Activated T-cell treated with anti-CD3 and anti-CD28 coated beads for 24 hours (primary cell): ENCODE data around the gene CHD5.
"Not testable (repeated sequence)": the region's sequence is repeated elsewhere in the genome, so short reads cannot be mapped to it uniquely, and the experiment has no call there.

Source experiments
- DNase-seq: peaks from one replicate; pipeline ENCODE4 v3.0.0-alpha.2; 2020; ENCODE audit warnings: low read depth

CHD5 gene

DNA sequence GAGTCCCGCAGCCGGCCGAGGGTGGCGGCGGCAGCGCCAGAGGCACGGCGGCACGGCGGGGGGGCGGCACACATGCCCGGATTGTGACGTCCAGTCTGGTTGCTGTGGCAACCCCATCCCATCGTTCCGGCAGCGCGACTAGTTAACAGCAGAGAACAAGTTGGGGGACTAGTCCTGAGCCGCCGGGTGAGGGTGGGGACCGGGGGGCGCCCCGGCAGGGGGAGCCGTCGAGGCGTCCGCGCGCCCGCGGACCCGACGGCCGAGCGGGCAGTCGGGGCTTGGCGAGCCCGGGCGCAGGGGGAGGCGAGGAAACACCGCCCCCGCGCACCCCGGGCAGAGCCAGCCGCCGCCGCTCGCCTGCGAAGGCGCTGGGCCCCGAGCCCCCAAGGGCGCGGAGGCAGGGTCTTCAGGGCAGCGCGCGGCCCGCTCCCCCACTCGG lies at the start of gene CHD5:
CHD5 (minus strand) TSS at position 54 of the 439 bp plus-strand sequence. CDS start 298 bp downstream, outside the sequence.
- no peak for DNase-seq

DNA sequence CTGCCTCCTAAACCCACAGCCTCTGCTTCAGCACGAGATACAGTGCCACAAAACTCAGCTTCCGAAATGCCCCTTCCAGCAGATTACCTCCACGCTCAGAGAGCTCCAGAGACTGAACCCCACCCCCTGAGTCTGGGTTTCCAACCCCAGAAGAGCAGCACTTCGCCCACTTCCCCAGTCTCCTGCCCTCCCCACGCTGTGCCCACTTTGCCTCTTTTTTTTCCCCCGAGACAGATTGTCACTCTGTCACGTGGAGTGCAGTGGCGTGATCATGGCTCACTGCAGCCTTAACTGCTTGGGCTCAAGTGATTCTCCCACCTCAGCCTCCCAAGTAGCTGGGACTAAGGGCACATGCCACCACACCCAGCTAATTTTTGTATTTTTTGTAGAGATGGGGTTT lies 45.5 kb upstream of the CHD5 start:
- DNase-seq = no peak

DNA sequence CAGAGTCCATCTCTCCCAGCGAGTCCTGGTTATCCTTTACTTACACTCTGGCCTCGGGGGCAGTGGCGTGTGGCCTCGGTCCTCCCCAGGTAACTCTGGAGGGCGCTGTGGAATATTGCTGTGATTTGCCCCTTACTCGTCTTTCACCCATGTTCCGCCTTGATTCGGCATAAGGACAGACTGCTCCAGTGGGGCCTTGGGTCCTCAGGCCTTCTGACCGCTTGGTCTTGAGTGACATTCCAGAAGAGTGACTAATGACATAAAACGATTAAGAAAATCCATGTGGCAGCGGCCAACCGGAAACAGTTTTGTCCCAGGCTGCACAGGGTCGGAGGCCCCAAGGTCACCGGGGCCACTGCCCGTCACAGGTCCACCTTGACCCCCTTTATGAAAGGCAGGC lies 44.6 kb upstream of the CHD5 start:
- DNase-seq = no peak

DNA sequence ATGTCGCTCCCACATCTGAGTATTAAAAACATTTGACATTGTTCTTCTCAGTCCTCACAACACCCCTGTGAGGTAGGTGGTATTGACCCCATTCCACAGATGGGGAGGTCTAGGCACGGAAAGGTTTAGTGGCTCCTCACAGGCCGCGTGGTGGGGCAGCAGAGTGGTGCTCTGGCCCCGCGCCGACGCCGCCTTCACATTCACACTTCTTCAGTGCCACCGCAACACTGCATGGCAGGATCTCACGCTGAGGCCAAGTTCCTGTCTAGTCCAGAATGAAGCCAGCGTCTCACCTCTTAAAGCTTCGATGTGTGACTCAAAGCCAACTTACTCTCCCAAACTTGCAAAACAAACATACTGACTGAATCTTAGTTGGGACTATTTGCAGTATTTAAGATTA lies 43.5 kb upstream of the CHD5 start:
- DNase-seq = no peak

DNA sequence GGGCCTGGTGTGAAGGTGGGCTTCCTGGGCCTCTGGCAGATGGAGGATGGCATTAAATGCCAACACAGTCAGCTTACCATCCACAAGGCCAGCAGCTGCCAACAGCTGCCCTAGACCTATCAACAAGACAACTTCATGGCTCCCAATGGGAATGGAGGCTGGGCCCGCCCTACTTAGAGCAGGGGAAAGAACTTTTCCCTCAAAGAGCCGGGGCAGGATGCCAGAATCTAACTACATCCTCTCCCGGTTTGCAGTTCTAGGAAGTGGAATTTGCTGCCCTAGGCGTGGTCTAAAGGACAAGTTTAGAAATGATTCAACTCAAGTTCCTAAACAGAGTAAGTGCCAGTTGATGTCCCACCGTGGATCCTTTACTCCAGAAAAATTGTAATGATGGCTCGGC lies 42.5 kb upstream of the CHD5 start:
- no peak for DNase-seq

DNA sequence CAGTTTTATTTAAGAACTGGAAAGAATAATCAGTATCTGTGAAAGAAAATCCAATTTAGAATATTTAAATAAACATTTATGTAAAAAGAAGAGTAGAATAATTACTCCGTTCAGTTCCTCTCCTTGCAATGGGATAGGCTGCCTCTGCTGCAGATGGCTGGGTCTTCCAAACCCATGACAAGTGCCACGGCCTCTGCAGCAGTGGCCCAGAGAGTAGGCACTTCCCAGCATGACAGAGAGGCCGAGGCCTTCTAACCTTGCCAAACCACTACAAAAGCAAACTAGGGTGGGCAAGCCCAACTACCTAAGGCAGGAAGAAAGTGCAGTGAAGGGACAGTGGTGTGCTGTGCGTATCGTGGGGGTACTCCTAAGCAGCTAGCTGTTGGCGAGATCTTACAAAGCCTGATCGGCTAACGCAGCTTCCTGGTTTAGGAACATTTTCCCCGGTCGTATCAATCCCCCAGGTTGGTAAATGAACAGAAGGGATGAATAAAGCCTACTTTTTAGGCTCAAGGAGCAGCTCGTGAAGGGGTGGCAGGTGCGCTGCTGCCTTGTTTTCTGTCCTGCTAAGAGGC lies 41.2 kb upstream of the CHD5 start:
- DNase-seq = no peak

DNA sequence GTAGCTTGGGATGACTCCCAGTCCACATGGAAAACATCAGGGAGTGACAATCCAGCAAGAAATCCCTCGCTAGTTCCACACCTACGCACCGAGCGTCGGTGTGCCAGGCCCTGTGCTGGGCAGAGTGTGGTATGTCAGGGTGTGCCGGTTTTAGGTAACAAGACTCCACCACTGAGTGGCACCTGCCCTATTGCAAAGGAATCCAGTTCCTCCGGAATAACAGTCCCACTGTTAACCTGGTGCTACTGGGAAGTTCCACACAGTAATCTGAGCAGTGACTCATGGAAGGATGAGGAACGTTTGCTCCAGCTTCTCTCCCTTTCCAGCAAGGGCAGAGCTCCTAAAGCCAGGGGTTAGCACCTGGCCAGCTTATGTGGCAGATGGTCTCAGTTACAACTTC lies 40.1 kb upstream of the CHD5 start:
- no peak for DNase-seq

DNA sequence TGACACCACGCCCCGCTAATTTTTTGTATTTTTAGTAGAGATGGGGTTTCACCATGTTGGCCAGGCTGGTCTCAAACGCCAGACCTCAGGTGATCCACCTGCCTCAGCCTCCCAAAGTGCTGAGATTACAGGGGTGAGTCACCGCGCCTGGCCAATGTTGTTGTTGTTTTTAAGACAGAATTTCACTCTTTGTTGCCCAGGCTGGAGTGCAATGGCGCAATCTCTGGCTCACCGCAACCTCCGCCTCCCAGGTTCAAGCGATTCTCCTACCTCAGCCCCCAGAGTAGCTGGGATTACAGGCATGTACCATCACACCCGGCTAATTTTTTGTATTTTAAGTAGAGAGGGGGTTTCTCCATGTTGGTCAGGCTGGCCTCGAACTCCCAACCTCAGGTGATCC lies 39.5 kb upstream of the CHD5 start:
- DNase-seq = not testable (repeated sequence)

DNA sequence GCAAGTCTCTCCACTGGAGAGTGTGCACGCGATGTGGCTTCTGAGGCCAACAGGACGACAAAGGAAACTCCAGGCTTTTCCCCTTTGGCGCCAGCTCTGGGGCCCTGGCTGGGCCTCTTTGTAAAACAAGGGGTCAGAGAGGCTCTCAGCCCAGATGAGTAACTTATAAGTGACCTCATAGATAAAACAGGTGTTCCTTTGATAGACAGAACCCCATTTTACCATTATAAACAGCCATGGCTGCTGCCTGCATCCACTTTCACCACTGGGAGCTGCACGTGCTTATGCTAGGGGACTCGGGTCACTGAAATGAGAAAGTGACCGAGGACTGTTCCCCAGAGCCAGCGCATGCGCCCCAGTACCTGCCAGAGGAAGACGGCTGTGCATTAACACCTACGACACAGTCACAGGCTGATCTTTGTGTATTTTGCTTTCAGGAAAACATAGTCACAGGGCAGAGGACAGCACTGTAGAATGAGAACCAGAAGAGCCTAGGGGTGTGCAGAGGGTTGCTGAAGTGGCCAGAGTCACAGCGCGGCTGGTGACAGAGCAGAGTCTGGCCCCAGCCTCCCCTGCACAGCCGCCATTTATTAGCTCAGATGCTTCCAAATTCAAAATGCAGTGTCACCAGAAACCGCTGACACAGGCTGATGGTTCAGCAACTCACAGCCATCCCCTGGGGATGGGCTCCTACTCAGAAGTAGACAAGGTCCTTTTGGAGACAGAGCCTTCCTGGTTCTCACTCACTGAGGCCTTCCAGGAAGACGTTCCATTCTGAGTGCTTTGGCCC lies 38.4 kb upstream of the CHD5 start:
- no peak for DNase-seq

DNA sequence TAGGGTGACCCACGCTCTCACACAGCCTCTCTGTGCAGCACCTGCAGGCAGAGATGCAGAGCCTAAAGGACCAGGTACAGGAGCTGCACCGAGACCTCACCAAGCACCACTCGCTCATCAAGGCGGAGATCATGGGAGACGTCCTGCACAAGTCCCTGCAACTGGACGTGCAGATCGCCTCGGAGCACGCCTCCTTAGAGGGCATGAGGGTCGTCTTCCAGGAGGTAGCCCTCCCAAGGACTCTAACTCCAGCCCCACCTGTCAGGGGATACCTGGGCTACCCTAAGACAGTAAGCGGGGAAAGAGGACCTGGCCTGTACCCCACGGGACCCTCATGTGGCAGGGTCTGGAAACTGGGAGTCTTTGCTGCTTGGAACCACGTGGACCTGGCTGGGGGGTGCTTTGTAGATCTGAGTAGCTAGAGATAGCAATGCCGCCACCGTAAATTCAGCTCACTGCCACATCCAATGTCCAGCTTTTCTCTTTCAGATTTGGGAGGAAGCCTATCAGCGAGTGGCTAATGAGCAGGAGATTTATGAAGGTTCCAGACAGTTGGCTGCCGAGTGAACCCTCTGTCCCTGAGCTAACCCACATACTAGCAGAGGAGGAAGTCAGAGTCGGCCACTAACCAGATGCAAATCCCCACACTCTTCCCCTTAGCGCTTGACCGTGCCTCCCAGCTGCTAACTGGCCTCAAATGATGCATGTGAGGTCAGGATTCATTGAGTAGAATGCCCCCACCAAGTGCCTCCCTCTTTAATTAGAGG lies 32.3 kb upstream of the CHD5 start:
- DNase-seq = no peak

DNA sequence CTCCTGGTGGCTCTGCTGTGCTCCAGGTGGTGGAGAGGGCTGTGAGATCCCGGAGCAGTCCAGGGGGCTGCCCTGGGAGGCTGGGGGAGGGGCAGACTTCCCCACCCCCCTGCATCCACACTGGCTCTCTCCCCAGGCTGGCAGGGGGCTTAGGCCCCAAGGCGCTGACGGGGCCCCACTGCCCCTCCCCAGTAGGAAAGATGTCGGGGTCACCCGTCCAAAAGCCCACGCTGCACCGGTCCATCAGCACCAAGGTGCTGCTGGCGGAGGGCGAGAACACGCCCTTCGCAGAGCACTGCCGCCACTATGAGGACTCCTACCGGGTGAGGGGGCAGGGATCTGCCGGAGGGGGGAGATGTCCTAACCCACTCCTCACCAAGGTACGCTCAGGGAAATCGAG lies 31.6 kb upstream of the CHD5 start:
- no peak for DNase-seq

DNA sequence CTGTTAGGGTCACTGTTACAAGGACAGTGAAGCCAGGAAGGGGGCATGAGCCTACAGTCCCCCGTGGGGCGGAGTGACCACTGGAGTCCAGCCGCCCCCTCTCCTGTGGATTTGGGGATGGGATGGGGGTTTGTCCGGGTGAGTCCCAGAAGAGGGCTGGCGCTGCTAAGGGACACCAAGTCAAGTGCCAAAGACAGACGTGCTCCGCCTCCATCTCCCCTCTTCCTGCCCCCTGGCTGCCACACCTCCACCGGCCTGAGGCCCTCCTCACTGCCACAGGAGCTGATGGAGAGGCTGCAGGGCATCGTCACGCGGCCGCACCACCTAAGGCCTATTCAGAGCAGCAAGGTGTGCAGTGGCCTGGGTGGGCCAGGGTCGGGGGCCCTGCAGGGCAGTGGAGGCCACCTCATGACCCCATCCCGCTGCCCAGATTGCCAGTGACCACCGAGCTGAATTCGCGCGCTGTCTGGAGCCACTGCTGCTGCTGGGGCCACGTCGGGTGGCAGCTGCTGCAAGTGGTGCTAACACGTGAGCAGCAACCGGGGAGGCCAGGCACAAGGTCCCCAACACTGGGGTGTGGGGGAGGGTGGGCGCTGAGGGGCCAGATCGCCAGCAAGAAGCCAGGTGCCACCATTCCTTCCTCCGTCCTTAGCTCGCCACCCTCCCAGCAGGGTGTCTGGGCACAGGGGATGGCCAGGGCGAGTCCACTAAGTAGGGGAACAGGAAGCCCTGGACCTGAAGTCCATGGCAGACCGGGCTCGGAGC lies 30.7 kb upstream of the CHD5 start:
- no peak for DNase-seq

DNA sequence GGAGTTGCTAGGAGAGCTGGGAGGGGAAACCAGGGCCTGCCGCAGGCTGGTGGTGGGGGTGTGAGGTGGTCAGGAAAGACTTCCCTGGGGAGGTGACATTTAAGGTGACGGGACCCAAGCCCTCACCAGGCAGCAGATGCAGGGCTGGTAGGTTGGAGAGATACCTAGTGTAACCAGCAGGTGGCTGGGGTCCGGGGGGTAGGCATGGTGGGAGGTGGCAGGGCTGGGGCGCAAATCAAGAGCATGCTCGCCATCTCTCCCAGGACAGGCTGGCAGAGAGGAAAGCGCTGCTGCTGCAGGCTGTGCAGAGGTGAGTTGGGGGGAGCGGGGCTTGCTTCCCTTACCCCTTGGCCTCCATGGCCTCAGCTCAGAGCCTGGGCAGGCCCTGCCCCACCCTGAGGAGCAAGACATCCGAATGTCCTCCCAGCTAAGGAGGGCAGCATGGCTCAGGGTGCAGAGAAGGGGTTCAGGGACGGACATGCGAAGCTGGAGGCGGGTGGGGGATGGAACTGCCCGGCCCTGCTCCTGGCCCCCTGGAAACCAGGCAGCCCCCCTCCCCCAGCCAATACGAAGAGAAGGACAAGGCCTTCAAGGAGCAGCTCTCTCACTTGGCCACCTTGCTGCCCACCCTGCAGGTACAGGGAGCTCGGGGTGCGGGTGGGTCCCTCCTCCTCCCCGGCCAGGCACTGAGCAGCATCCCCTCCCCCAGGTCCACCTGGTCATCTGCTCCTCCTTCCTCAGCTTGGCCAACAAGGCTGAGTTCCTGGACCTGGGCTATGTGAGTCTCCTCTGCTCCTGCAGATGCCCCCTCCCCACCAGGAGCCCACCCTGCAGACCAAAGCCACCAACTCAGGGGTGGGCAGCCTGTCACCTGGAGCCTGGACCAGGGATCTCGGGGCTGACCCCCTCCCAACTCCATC lies 29.8 kb upstream of the CHD5 start:
- DNase-seq = no peak

DNA sequence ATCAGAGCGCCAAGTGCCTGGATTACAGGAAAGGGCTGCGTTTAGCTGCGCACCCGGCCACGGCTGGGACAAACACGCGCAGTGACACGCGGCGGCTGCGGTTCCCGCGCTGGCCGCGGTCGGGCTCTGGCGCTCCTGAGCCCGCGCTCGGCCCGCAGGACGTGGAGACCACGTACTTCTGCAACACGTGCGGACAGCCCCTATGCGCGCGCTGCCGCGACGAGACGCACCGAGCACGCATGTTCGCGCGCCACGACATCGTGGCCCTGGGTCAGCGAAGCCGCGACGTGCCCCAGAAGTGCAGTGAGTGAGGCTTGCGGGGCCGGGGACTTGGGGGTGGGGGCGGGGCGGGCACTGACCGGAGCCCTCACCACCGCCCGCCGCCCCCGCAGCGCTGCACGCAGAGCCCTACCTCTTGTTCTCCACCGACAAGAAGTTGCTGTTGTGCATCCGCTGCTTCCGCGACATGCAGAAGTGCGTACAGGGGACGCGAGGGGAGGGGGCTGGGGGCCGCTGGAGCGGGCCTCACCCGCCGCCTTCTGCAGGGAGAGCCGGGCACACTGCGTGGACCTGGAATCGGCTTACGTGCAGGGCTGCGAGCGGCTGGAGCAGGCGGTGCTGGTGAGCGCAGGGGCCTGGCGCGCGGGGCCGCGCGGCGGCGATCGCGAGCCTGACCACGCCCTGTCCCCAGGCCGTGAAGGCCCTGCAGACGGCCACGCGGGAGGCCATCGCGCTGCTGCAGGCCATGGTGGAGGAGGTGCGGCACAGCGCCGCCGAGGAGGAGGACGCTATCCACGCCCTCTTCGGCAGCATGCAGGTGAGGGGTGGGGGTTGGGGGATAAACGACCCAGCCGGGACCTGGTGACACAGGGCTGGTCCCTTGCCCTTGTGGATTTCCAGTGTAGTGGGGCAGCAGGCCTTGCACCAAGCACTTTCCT lies 28.9 kb upstream of the CHD5 start:
- no peak for DNase-seq

DNA sequence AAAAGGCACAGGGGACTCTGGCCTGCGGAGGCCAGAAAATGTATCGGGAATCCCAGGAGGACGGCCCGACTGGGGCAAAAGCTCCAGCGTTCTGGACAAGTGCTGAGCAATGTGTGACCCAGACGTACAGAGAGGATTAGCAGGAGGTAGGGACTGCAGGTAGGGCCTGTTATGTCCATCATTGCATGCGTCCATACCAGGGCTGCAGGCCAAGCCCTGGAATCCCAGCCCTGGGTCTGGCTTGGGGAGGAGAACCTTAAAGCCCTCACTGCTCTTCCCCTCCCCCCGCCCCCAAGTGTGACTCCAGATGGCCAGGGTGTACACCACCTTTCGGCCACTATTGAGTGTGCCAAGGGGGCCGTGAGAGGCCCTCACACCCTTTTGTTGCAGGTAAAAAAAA lies 27.8 kb upstream of the CHD5 start:
- DNase-seq = no peak

DNA sequence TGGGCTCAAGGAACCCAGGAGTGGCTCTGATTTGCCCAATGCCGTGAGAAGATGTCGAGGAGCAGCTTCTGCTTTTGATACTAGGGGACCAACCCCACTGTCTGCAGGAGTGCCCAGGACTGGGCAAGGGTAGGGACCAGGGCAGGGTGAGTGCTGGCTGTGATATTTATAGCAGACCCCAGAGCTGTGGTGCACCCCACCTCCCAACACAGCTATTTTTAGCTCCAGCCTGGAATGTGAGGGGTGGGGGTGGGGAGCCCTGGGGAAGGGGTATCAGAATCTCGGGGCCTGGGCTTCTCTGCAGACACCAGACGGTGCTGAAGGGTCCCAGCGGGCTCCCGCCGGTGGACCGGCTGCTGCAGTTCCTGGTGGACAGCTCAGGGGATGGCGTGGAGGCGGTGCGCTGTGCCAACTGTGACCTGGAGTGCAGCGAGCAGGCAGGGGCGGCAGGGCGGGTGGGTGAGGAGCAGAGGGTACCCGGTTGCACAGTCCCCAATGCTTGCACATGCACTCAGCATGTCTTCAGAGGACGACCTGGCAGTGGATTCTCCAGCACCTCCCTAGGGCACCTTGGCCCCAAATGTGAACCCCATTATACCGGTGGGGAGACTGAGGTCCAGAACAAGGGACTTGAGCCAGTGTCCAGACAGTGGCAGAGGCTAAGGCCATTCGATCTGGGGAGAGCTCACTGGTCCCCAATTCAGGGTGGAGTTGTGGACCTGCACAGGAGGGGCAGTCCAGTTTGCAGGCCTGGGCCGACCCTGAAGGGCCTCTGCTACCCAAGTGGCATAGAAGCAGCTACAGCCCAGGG lies 27.2 kb upstream of the CHD5 start:
- no peak for DNase-seq

DNA sequence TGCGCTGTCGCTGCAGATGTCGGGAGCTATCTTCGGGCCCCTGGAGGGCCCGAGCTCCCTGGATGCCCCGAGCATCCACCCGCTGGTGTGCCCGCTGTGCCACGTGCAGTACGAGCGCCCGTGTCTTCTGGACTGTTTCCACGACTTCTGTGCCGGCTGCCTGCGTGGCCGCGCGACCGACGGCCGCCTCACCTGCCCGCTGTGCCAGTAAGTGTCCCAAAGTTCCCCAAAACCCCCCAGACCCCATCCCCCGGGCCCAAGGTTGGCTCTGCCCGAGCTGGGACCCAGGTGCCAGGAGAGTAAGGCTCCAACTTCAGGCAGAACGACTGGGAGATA lies 26.4 kb upstream of the CHD5 start:
- DNase-seq = no peak

DNA sequence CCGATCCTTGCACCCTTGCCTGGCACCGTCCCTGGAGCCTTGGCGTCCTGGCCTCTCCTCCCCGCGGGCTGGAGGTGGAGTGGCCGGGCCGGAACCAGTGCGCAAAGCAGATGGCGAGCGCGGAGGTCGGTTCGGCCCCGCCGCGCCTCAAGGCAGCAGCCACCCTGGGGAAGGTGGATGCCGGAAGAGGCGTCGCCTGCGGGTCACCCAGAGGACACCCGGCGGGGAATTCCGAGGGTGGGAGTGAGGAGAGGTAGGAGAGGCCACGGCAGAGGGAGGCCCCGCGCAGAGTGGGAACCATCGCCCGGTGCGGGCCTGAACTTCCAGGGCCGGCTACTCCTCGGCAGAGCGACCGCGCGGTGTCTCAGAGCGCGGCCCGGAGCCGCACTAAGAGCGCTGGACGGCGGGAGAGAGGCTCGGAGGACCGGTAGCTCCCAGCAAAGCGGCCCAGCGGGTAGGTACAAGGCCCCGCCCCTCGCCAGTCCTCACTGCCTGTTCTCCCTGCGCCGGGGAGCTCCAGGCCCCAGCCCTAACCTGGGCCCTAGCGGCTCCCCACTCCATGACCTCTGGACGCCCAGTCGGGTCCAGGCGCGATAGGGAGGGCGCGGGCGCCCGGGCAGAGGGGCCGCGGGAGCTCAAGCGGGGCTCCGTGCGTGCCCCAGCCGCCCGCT lies 25.9 kb upstream of the CHD5 start, which contains the start of gene RNF207:
RNF207 (plus strand) TSS at position 271 of the 671 bp plus-strand sequence. CDS start 417 bp downstream, outside the sequence.
- peak; percentile 61 for DNase-seq

DNA sequence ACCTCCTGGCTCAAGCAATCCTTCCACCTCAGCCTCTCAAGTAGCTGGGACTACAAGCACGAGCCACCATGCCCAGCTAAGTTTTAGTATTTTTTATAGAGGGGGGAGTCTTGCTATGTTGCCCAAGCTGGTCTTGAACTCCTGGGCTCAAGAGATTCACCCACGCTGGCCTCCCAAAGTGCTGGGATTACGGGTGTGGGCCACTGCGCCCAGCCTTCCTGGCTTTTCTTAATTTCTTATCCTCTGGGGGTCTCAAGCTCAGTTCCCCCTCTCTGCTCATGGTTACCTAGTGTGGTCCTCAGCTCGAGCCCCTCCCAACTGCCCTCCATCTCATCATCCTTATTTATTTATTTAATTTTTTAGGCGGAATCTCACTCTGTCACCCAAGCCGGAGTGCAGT lies 22.1 kb upstream of the CHD5 start:
- no peak for DNase-seq
